BJ (cell line): Measurements from ENCODE around the gene FAM180A. TPM values are rescaled to one million over a fixed set of nuclear protein-coding genes. Genes with fewer than 3 reads are reported as not detected.

ENCODE experiments used
- CTCF ChIA-PET: fragments of 350-600 bp; formaldehyde crosslinking; extraction: SDS; loops from one replicate; lab custom pipeline; 2021; ENCODE audit warnings: antibody characterized with exemption, inconsistent platforms; lab: Yijun Ruan, JAX
- POLR2A ChIA-PET: fragments of 300-600 bp; sonication (Branson Sonifier 250); formaldehyde crosslinking; extraction: SDS; loops from one replicate; lab custom pipeline; 2021; ENCODE audit warnings: antibody characterized with exemption; lab: Charles Lee
- DNase-seq: peaks from one replicate; pipeline ENCODE4 v3.0.0-alpha.2; 2011; ENCODE audit warnings: low read depth
- H3K27me3 ChIP-seq: 2 replicates; pipeline ENCODE4 v1.6.0; 2011; ENCODE audit warnings: low read length; ENCODE audit not compliant: control insufficient read depth, insufficient read depth
- H3K36me3 ChIP-seq: 2 replicates; pipeline ENCODE4 v1.5.1; 2011; ENCODE audit warnings: low read length; ENCODE audit not compliant: control insufficient read depth, insufficient read depth
- H3K4me3 ChIP-seq: 2 replicates; pipeline ENCODE4 v1.5.1; 2011; ENCODE audit warnings: low read depth, mild to moderate bottlenecking, control low read depth, low read length
- polyA plus RNA-seq: library from polyadenylated mRNA; depleted of rRNA; stranded (reverse); fragments of >200 nt; gene quantifications from 2 replicates; pipeline ENCODE4 v1.2.3, GENCODE V29; 2011
- TF ChIP-seq, protein P1 (sequence below): IDR thresholded peaks from 2 replicates; pipeline ENCODE4 v1.5.1; 2011; ENCODE audit warnings: low read depth, mild to moderate bottlenecking, control low read depth, inconsistent platforms, low read length, moderate library complexity; ENCODE audit not compliant: insufficient read depth

FAM180A gene
- polyA plus RNA-seq, 1 experiment: 2.1 TPM

DNA sequence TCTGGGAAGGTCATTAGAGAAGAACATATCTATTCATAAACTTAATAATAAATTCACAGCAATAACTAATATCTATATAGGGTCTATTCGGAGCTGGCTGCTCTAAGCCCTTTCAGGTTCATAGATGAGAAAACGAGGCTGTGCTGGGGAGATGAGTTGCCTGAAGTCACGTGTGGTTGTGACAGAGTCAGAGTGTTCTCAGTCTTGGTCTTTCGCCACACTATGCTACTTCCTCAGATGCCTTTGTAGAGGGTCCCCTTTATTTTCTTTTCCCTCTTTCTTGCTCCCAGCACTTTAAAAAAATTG, 43.7 kb upstream of the FAM180A start:
- ChIA-PET CTCF (interaction anchor here (1.2 to 10.6 kb wide), 2 partner anchors 119 to 216 kb away, joined by 3 to 112 read pairs; no protein-coding TSS in a partner anchor), POLR2A (no interaction called here)

GRCh38 chr7:135791543-135792362, 43.1 kb upstream of the FAM180A start:
- POLR2A ChIA-PET: no interaction called here
- no peaks in the 10 kb centered on the region for H3K36me3 ChIP-seq
- CTCF ChIA-PET: interaction anchor here (1.1 to 10.6 kb wide), 3 partner anchors 19 to 216 kb away, joined by 3 to 112 read pairs (median 3); no protein-coding TSS in a partner anchor
- TF ChIP-seq, protein P1, sequence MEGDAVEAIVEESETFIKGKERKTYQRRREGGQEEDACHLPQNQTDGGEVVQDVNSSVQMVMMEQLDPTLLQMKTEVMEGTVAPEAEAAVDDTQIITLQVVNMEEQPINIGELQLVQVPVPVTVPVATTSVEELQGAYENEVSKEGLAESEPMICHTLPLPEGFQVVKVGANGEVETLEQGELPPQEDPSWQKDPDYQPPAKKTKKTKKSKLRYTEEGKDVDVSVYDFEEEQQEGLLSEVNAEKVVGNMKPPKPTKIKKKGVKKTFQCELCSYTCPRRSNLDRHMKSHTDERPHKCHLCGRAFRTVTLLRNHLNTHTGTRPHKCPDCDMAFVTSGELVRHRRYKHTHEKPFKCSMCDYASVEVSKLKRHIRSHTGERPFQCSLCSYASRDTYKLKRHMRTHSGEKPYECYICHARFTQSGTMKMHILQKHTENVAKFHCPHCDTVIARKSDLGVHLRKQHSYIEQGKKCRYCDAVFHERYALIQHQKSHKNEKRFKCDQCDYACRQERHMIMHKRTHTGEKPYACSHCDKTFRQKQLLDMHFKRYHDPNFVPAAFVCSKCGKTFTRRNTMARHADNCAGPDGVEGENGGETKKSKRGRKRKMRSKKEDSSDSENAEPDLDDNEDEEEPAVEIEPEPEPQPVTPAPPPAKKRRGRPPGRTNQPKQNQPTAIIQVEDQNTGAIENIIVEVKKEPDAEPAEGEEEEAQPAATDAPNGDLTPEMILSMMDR: no peak
- H3K27me3 ChIP-seq: no peaks in the 10 kb centered on the region
- no peak for DNase-seq
- no peak overlapping the region for H3K4me3 ChIP-seq

More for the DNA sequence above, 43.7 kb upstream of the FAM180A start:
- no peak for DNase-seq
- TF ChIP-seq, protein P1: no peak
- Histone ChIP-seq H3K27me3 (no peaks in the 10 kb centered on the region), H3K4me3 (no peak overlapping the region), H3K36me3 (no peaks in the 10 kb centered on the region)

DNA sequence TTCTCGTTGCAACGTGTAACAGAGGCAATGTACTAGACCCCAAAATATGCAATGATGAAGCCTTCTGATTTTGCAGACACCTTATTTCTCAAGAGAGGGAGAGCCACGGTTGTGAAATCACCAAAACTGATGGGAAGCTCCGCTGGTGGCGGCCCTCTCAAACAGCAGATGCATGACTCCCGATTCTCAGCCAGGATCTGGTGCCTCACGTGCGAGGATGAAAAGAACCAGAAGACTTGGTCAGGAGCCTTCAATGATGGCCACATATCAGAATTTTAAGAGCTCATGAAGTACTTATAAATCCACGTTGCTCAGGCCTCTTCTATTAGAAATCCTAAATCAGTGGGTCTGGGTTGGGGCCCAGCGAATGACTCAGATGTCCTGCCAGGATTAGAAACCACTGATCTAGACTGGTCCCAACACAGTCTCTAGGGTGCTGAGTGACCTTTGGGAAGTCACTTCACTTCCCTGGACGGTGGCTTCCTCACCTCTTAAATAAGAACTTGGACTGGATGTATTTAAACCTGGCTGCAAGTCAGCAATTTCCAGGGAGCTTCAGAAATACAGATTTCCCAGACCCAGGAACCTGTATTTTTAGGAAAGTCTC, 41.9 kb upstream of the FAM180A start:
- ChIA-PET POLR2A (no interaction called here), CTCF (interaction anchor here (0.8 to 1.5 kb wide), 4 partner anchors 18 to 128 kb away, joined by 3 to 5 read pairs (median 4); partner anchors contain the start of gene STMP1)
- Histone ChIP-seq H3K36me3 (no peaks in the 10 kb centered on the region), H3K4me3 (no peak overlapping the region), H3K27me3 (no peaks in the 10 kb centered on the region)
- no peak for DNase-seq
- TF ChIP-seq, protein P1: no peak

- DNase-seq: no peak
- CTCF ChIA-PET: interaction anchor here (1.5 kb wide), 1 partner anchor 128 kb away, joined by 5 read pairs; the partner anchor contains the start of gene STMP1
- H3K4me3 ChIP-seq: no peak overlapping the region
- H3K36me3 ChIP-seq: no peaks in the 10 kb centered on the region
- TF ChIP-seq, protein P1: no peak
- POLR2A ChIA-PET: no interaction called here
- H3K27me3 ChIP-seq: no peaks in the 10 kb centered on the region
Observed at GRCh38 chr7:135789956-135790355, 41.3 kb upstream of the FAM180A start.

DNA sequence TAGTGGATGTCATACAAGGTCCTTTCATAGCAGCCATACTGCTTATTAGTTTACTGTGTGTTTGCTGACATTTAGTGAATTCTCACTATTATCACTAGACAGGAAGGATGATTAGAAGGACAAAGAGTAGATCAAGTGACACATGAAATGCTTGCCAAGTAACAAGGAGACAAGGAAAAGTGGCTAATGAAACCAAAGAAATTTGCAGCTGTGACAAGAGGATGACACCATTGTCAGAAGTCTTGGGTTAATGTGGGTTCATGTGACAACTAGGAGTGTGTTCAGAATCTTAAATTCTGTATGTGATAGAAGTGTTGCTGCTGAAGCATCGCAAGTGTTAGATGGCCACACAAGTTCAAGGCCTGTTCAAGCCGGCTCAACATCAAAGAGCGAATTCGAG, 40.8 kb upstream of the FAM180A start:
- H3K27me3 ChIP-seq: no peaks in the 10 kb centered on the region
- TF ChIP-seq, protein P1: no peak
- H3K36me3 ChIP-seq: no peaks in the 10 kb centered on the region
- CTCF ChIA-PET: interaction anchor here (1.5 kb wide), 1 partner anchor 127 kb away, joined by 5 read pairs; the partner anchor contains the start of gene STMP1
- H3K4me3 ChIP-seq: no peak overlapping the region
- no peak for DNase-seq
- POLR2A ChIA-PET: no interaction called here
